Left lung (tissue), 10 donors: Measurements from ENCODE around the gene SPTBN4. TPM values are rescaled to one million over a fixed set of nuclear protein-coding genes. Genes with fewer than 3 reads are reported as not detected.

ENCODE experiments used
- ATAC-seq: fragments of 200-7000 bp; cut with Tn5 transposase; one replicate; pipeline ENCODE4 v1.9.1; 2020; ENCODE audit warnings: moderate library complexity
- DNase-seq, 4 donors: peaks; one replicate each; pipeline ENCODE4 v3.0.0-alpha.2; 2013 to 2020
- H3K27ac ChIP-seq, 2 donors: fragments of 200-600 bp; sonication (generic) in 1 of 2; one replicate each; pipeline versions ENCODE4 v1.5.0 to v1.8.0; 2020 to 2021
- H3K27me3 ChIP-seq, 2 donors: fragments of 200-600 bp; sonication (generic) in 1 of 2; one replicate each; pipeline versions ENCODE4 v1.5.0 to v1.8.0; 2020 to 2021
- H3K36me3 ChIP-seq, 2 donors: fragments of 200-600 bp; sonication (generic) in 1 of 2; one replicate each; pipeline versions ENCODE4 v1.5.0 to v1.8.0; 2020 to 2021
- H3K4me1 ChIP-seq, 2 donors: fragments of 200-600 bp; one replicate each; pipeline ENCODE4 v1.8.0; 2021
- H3K4me3 ChIP-seq, 2 donors: fragments of 200-600 bp; sonication (generic) in 1 of 2; one replicate each; pipeline versions ENCODE4 v1.5.0 to v1.8.0; 2020 to 2021; ENCODE audit warnings: mild to moderate bottlenecking in 1 of 2
- H3K9me3 ChIP-seq, 2 donors: fragments of 200-600 bp; sonication (generic) in 1 of 2; one replicate each; pipeline versions ENCODE4 v1.5.0 to v1.8.0; 2020 to 2021
- CTCF ChIP-seq, 2 donors: fragments of 200-600 bp; sonication (generic) in 1 of 2; IDR thresholded peaks; one replicate each; pipeline versions ENCODE4 v1.5.0 to v1.8.0; 2021; ENCODE audit warnings: antibody characterized with exemption in 2 of 2
- intact Hi-C, 2 donors: fragments of 100-400 bp; cut with DNase I; formaldehyde crosslinking; loops; one replicate each; pipeline versions ENCODE4 v1.11.2 to v1.14.2; 2022
- polyA plus RNA-seq, 6 donors: library from polyadenylated mRNA; unstranded; fragments of 120-200 nt; gene quantifications; one replicate each; pipeline ENCODE4 v1.2.1, GENCODE V29; 2013; ENCODE audit not compliant: insufficient read length in 6 of 6
- total RNA-seq, 2 donors: library from RNA; stranded (reverse); fragmentation: NEBNext Ultra II Directional; extraction: Animal tissue kit (Norgen Biotek cat#: 25700); gene quantifications; one replicate each; pipeline ENCODE4 v1.2.1, GENCODE V29; 2021
- donor health status: DM: no; HTN: yes; CAD: no.
- donor health status: DM: no; HTN: no; CAD: no.

SPTBN4 gene
- total and polyA plus RNA-seq, 8 donors, result 0.42 to 2.5 (median 1.3) TPM

DNA sequence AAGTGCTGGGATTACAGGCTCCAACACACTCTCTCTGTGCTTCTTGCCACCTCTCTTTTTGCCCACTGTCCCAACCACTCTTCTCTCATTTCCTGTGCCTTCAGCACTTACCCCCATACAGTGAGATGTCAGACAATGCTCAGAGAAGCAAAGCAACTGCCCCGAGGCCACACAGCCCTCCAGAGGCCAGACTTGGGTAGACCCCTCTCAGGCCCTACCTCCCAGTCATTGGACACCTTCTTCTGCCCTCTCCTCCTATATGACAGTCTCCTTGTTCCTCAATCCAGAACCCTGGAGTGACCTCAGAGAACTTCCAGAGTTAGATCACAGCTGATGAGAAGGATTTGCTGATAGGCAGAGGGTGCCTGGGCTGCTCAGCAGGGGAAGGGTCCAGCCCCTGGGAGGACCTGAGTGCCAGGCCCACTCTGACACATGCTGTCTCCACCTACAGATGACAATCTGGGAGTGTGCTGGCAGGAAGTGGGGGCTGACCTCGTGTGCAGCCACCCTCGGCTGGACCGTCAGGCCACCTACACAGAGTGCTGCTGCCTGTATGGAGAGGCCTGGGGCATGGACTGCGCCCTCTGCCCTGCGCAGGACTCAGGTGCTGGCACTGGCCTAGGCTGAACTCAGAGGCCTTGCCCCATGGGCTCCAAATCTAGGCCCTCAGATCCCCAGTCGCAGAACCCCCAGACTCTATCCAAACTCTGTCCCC is 158.8 kb downstream of the SPTBN4 start:
- no peak for TF ChIP-seq CTCF (IDR thresholded peaks at IDR 0.05)
- Histone ChIP-seq H3K4me3 (no peak overlapping the region), H3K27me3 (no peaks in the 10 kb centered on the region), H3K4me1 (no peaks in the 10 kb centered on the region), H3K27ac (no peak overlapping the region), H3K36me3 (peaks cover 0 to 43% of the 10 kb centered on the region in 2 donors), H3K9me3 (no peaks in the 10 kb centered on the region)
- DNase-seq, result peak in 1 of 4 donors; percentile 46
- no peak for ATAC-seq
- intact Hi-C loops, result no loop called here

Other genes with a start within 250 kb of the SPTBN4 start
- gene TTC9B, start 248.6 kb upstream of the SPTBN4 start, total RNA-seq, result not detected
- gene TTC9B, start 248.6 kb upstream of the SPTBN4 start, polyA plus RNA-seq, result under 1 TPM; 0.11 to 0.20 (median 0.15) TPM
- gene CCNP, start 240.3 kb upstream of the SPTBN4 start, total RNA-seq, result under 1 TPM in 1 of 2 donors, not detected in 1; 0.15 TPM
- under 1 TPM; 0.37 to 0.98 (median 0.60) TPM for gene CCNP, start 240.3 kb upstream of the SPTBN4 start, polyA plus RNA-seq
- 100 to 1,000 TPM; 102 to 116 TPM for gene AKT2, start 181.7 kb upstream of the SPTBN4 start, total RNA-seq
- 100 to 1,000 TPM; 148 to 182 (median 174) TPM for gene AKT2, start 181.7 kb upstream of the SPTBN4 start, polyA plus RNA-seq
- 10 to 100 TPM; 18.3 to 19.0 TPM for gene C19orf47, start 118.6 kb upstream of the SPTBN4 start, total RNA-seq
- gene C19orf47, start 118.6 kb upstream of the SPTBN4 start, polyA plus RNA-seq, result 10 to 100 TPM; 10.4 to 21.7 (median 11.3) TPM
- 100 to 1,000 TPM; 315 to 604 TPM for gene PLD3, start 118.3 kb upstream of the SPTBN4 start, total RNA-seq
- gene PLD3, start 118.3 kb upstream of the SPTBN4 start, polyA plus RNA-seq, result 100 to 1,000 TPM; 318 to 413 (median 351) TPM
- under 1 TPM; 0.09 to 0.24 TPM for gene HIPK4, start 76.8 kb upstream of the SPTBN4 start, total RNA-seq
- under 1 TPM; 0.15 to 0.35 (median 0.32) TPM for gene HIPK4, start 76.8 kb upstream of the SPTBN4 start, polyA plus RNA-seq
- gene PRX, start 53.6 kb upstream of the SPTBN4 start, total RNA-seq, result 10 to 100 TPM; 18.7 to 20.0 TPM
- 10 to 100 TPM; 11.5 to 17.9 (median 13.1) TPM for gene PRX, start 53.6 kb upstream of the SPTBN4 start, polyA plus RNA-seq
- gene SERTAD1, start 41.0 kb upstream of the SPTBN4 start, total RNA-seq, result 10 to 100 TPM; 14.8 to 17.5 TPM
- 1 to 10 TPM; 4.3 to 7.5 (median 6.3) TPM for gene SERTAD1, start 41.0 kb upstream of the SPTBN4 start, polyA plus RNA-seq
- 10 to 100 TPM; 31.7 to 35.0 TPM for gene SERTAD3, start 22.7 kb upstream of the SPTBN4 start, total RNA-seq
- 10 to 100 TPM; 22.1 to 37.4 (median 34.1) TPM for gene SERTAD3, start 22.7 kb upstream of the SPTBN4 start, polyA plus RNA-seq
- 100 to 1,000 TPM; 123 to 192 TPM for gene BLVRB, start 1.3 kb upstream of the SPTBN4 start, total RNA-seq
- 10 to 100 TPM; 45.1 to 65.1 (median 56.8) TPM for gene BLVRB, start 1.3 kb upstream of the SPTBN4 start, polyA plus RNA-seq
- gene SHKBP1, start 109.9 kb downstream of the SPTBN4 start, total RNA-seq, result 100 to 1,000 TPM in 1 of 2 donors, 10 to 100 TPM in 1; 73.9 to 122 TPM
- gene SHKBP1, start 109.9 kb downstream of the SPTBN4 start, polyA plus RNA-seq, result 10 to 100 TPM; 33.6 to 48.6 (median 42.0) TPM
- gene LTBP4, start 134.4 kb downstream of the SPTBN4 start, total RNA-seq, result 100 to 1,000 TPM; 151 to 181 TPM
- gene LTBP4, start 134.4 kb downstream of the SPTBN4 start, polyA plus RNA-seq, result 100 to 1,000 TPM; 294 to 519 (median 368) TPM
- 10 to 100 TPM; 30.0 to 30.2 TPM for gene NUMBL, start 223.7 kb downstream of the SPTBN4 start, total RNA-seq
- gene NUMBL, start 223.7 kb downstream of the SPTBN4 start, polyA plus RNA-seq, result 10 to 100 TPM; 12.8 to 18.1 (median 15.1) TPM
- gene COQ8B, start 249.9 kb downstream of the SPTBN4 start, total RNA-seq, result 10 to 100 TPM; 39.2 to 48.1 TPM
- gene COQ8B, start 249.9 kb downstream of the SPTBN4 start, polyA plus RNA-seq, result 10 to 100 TPM; 29.8 to 35.2 (median 33.0) TPM